Suprapubic skin (tissue), 4 donors: ENCODE results near the gene ABHD17A. TPM values are rescaled to one million over a fixed set of nuclear protein-coding genes. Genes with fewer than 3 reads are reported as not detected.

Experiments
- DNase-seq, 2 donors: peaks; one replicate each; pipeline ENCODE4 v3.0.0-alpha.2; 2019; ENCODE audit warnings: low spot score in 2 of 2
- H3K27ac ChIP-seq: fragments of 200-600 bp; sonication (generic); one replicate; pipeline ENCODE4 v1.5.1; 2019
- H3K27me3 ChIP-seq: fragments of 200-600 bp; sonication (generic); one replicate; pipeline ENCODE4 v1.5.1; 2019
- H3K36me3 ChIP-seq: fragments of 200-600 bp; sonication (generic); one replicate; pipeline ENCODE4 v1.5.1; 2019
- H3K4me1 ChIP-seq: fragments of 200-600 bp; sonication (generic); one replicate; pipeline ENCODE4 v1.5.1; 2019
- H3K4me3 ChIP-seq: fragments of 200-600 bp; sonication (generic); one replicate; pipeline ENCODE4 v1.5.1; 2019; ENCODE audit warnings: mild to moderate bottlenecking
- H3K9me3 ChIP-seq: fragments of 200-600 bp; sonication (generic); one replicate; pipeline ENCODE4 v1.5.1; 2019
- CTCF ChIP-seq, 2 donors: fragments of 200-600 bp in 1 of 2; fragments of 450-650 bp in 1 of 2; sonication (generic) in 1 of 2; IDR thresholded peaks; one replicate each; pipeline ENCODE4 v1.5.1; 2016 to 2019; ENCODE audit warnings: antibody characterized with exemption in 2 of 2, mild to moderate bottlenecking in 1 of 2, moderate library complexity in 1 of 2
- EP300 ChIP-seq: sonication (generic); formaldehyde crosslinking; IDR thresholded peaks from one replicate; pipeline ENCODE4 v1.6.1; 2017; ENCODE audit warnings: antibody characterized with exemption
- POLR2A ChIP-seq, 2 donors: fragments of 450-650 bp; IDR thresholded peaks; one replicate each; pipeline ENCODE4 v1.6.1; 2017; ENCODE audit warnings: antibody characterized with exemption in 2 of 2, mild to moderate bottlenecking in 2 of 2, moderate library complexity in 2 of 2
- POLR2AphosphoS5 ChIP-seq, 3 donors: sonication (generic); formaldehyde crosslinking; IDR thresholded peaks; one replicate each; pipeline ENCODE4 v1.6.1; 2017; ENCODE audit warnings: antibody characterized with exemption in 3 of 3
- WGBS: methylation state at CpG from one replicate; pipeline ENCODE4 v1.1.5; 2018; 5-methylcytosine and 5-hydroxymethylcytosine counted together
- total RNA-seq, 4 donors: library from RNA; depleted of rRNA; stranded (reverse); fragments of >200 nt; gene quantifications; one replicate each; pipeline ENCODE4 v1.1.0, GENCODE V29; 2016

ABHD17A gene
- total RNA-seq, 4 donors from 2014 or later, result 82.3 to 120 (median 110) TPM

GRCh38 chr19:1844513-1845124 lies 40.7 kb downstream of the ABHD17A start:
- Histone ChIP-seq H3K27me3 (no peaks in the 10 kb centered on the region), H3K27ac (no peak overlapping the region), H3K4me1 (peaks cover 85% of the 10 kb centered on the region), H3K36me3 (no peaks in the 10 kb centered on the region), H3K4me3 (no peak overlapping the region), H3K9me3 (no peaks in the 10 kb centered on the region)
- no peak for DNase-seq
- TF ChIP-seq POLR2AphosphoS5 (IDR thresholded peaks at IDR 0.05) (no peak), EP300 (no peak), POLR2A (IDR thresholded peaks at IDR 0.05) (no peak), CTCF (IDR thresholded peaks at IDR 0.05) (no peak)
- 48% methylated on average over 6 of the region's 19 CpGs for WGBS

GRCh38 chr19:1843646-1844394 lies 41.5 kb downstream of the ABHD17A start:
- 47% methylated on average over 9 of the region's 25 CpGs for WGBS
- Histone ChIP-seq H3K4me3 (peak overlapping the region; percentile 21), H3K27me3 (no peaks in the 10 kb centered on the region), H3K27ac (peak overlapping the region; percentile 20), H3K36me3 (no peaks in the 10 kb centered on the region), H3K4me1 (peaks cover 91% of the 10 kb centered on the region), H3K9me3 (no peaks in the 10 kb centered on the region)
- no peak for DNase-seq
- TF ChIP-seq EP300 (no peak), CTCF (IDR thresholded peaks at IDR 0.05) (no peak)

- Histone ChIP-seq H3K4me1 (peaks cover 89% of the 10 kb centered on the region), H3K36me3 (no peaks in the 10 kb centered on the region), H3K4me3 (peak overlapping the region; percentile 21), H3K27ac (peak overlapping the region; percentile 56), H3K27me3 (no peaks in the 10 kb centered on the region), H3K9me3 (no peaks in the 10 kb centered on the region)
- no peak for DNase-seq
- WGBS, result no CpG with 5 or more reads among the region's 22 CpGs
- no peak for TF ChIP-seq POLR2A (IDR thresholded peaks at IDR 0.05)
- TF ChIP-seq EP300, result no peak
- TF ChIP-seq CTCF (IDR thresholded peaks at IDR 0.05), result no peak
- TF ChIP-seq POLR2AphosphoS5 (IDR thresholded peaks at IDR 0.05), result no peak
These were observed 42.2 kb downstream of the ABHD17A start for GRCh38 chr19:1843116-1843515.

GRCh38 chr19:1841209-1841924 lies 43.9 kb downstream of the ABHD17A start:
- H3K36me3 ChIP-seq, result no peaks in the 10 kb centered on the region
- peaks cover 89% of the 10 kb centered on the region for H3K4me1 ChIP-seq
- H3K9me3 ChIP-seq, result no peaks in the 10 kb centered on the region
- no peak for DNase-seq
- WGBS, result 37% methylated on average over 25 of the region's 35 CpGs
- H3K27ac ChIP-seq, result peak overlapping the region; percentile 34
- H3K27me3 ChIP-seq, result no peaks in the 10 kb centered on the region
- no peak for TF ChIP-seq POLR2A (IDR thresholded peaks at IDR 0.05)
- TF ChIP-seq CTCF (IDR thresholded peaks at IDR 0.05), result no peak
- TF ChIP-seq POLR2AphosphoS5 (IDR thresholded peaks at IDR 0.05), result no peak
- no peak for TF ChIP-seq EP300
- H3K4me3 ChIP-seq, result peak overlapping the region; percentile 27

- Histone ChIP-seq H3K27me3 (no peaks in the 10 kb centered on the region), H3K9me3 (no peaks in the 10 kb centered on the region), H3K4me1 (peaks cover 86% of the 10 kb centered on the region), H3K27ac (peak overlapping the region; percentile 34), H3K36me3 (no peaks in the 10 kb centered on the region), H3K4me3 (peak overlapping the region; percentile 27)
- TF ChIP-seq POLR2AphosphoS5 (IDR thresholded peaks at IDR 0.05) (no peak), EP300 (no peak), POLR2A (IDR thresholded peaks at IDR 0.05) (no peak), CTCF (IDR thresholded peaks at IDR 0.05) (no peak)
- WGBS, result 54% methylated on average over 20 of the region's 22 CpGs
- no peak for DNase-seq
These were observed 44.7 kb downstream of the ABHD17A start for GRCh38 chr19:1840541-1841115.
